ENCODE data around the gene SPARCL1.

SPARCL1 gene

GRCh38 chr4:87532907-87533306, 3.7 kb upstream of the SPARCL1 start:
- no peak for TF ChIP-seq EZH2phosphoT487 (conservative IDR thresholded peaks at IDR 0.05; ENCODE audit: low read length)
- TF ChIP-seq CTCF (IDR thresholded peaks at IDR 0.05; ENCODE audit: insufficient read depth, low read length, poor library complexity, severe bottlenecking): no peak
- H3K27me3 ChIP-seq (ENCODE audit: low read length): no peaks in the 10 kb centered on the region
- H3K4me2 ChIP-seq (ENCODE audit: low read depth, low read length, poor library complexity, severe bottlenecking): no peak overlapping the region
- H3K36me3 ChIP-seq (ENCODE audit: low read length): no peaks in the 10 kb centered on the region
- H3K79me2 ChIP-seq (ENCODE audit: insufficient read depth, low read length): no peaks in the 10 kb centered on the region
- no peaks in the 10 kb centered on the region for H3K9me3 ChIP-seq (ENCODE audit: insufficient read depth, low read length)
- H2AFZ ChIP-seq (ENCODE audit: low read depth, low read length, severe bottlenecking): no peak overlapping the region
- no peak overlapping the region for H3K9ac ChIP-seq (ENCODE audit: low read length)
- H4K20me1 ChIP-seq (ENCODE audit: low read depth, low read length): no peaks in the 10 kb centered on the region
- no peak overlapping the region for H3K27ac ChIP-seq (ENCODE audit: low read depth, low read length)
- H3F3A ChIP-seq (ENCODE audit: insufficient read depth): no peaks in the 10 kb centered on the region
- H3K4me3 ChIP-seq (ENCODE audit: insufficient read depth, low read length, poor library complexity, severe bottlenecking): no peak overlapping the region
- no peaks in the 10 kb centered on the region for H3K9me2 ChIP-seq (replicated peaks; ENCODE audit: insufficient read depth, low read length)

DNA sequence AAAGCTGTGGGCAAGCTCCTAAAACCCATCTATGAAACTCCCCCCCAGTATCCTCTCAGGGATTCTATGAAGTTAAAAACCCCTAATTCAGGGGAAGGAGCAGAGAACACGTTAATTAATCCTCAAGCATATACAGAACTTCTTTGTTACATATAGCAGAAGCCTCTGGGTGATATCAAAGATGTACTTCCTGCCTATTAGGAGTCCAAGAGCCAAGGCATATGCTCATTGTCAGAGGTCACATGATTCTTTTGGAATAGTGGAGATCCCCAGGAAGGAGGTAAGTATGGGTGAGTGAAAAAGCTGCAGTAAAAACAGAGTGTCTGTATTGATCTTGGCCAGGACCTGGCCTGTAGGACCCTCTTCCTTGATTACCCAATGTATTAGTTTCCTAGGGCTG, 2.9 kb upstream of the SPARCL1 start:
- Histone ChIP-seq H3K9ac (ENCODE audit: low read length) (no peak overlapping the region), H3K27ac (ENCODE audit: low read depth, low read length) (no peak overlapping the region), H2AFZ (ENCODE audit: low read depth, low read length, severe bottlenecking) (no peak overlapping the region), H4K20me1 (ENCODE audit: low read depth, low read length) (no peaks in the 10 kb centered on the region), H3K9me3 (ENCODE audit: insufficient read depth, low read length) (no peaks in the 10 kb centered on the region), H3K4me2 (ENCODE audit: low read depth, low read length, poor library complexity, severe bottlenecking) (no peak overlapping the region), H3K36me3 (ENCODE audit: low read length) (no peaks in the 10 kb centered on the region), H3K79me2 (ENCODE audit: insufficient read depth, low read length) (no peaks in the 10 kb centered on the region), H3K9me2 (replicated peaks; ENCODE audit: insufficient read depth, low read length) (no peaks in the 10 kb centered on the region), H3K27me3 (ENCODE audit: low read length) (no peaks in the 10 kb centered on the region), H3K4me3 (ENCODE audit: insufficient read depth, low read length, poor library complexity, severe bottlenecking) (no peak overlapping the region), H3F3A (ENCODE audit: insufficient read depth) (no peaks in the 10 kb centered on the region)
- TF ChIP-seq EZH2phosphoT487 (conservative IDR thresholded peaks at IDR 0.05; ENCODE audit: low read length): no peak
- no peak for TF ChIP-seq CTCF (IDR thresholded peaks at IDR 0.05; ENCODE audit: insufficient read depth, low read length, poor library complexity, severe bottlenecking)

DNA sequence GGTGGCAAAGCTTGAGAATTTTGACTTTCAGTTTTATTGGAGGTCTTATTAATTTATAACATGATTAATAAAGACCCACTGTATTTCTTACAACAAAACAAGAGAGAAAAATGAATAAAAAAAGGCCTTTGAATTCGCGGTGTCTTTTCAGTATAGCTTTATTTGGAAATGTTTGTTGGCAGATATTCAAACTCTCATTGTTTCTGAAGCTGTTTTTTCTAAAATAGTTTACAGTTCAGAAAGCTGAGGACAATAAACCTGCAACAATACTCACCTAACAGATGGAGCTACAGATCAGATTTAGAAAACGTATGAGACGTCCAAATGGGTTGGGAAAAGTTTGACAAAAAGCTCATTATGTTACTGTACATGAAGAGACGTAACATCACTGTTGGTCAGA, 2.4 kb upstream of the SPARCL1 start:
- Histone ChIP-seq H2AFZ (ENCODE audit: low read depth, low read length, severe bottlenecking) (no peak overlapping the region), H3K27me3 (ENCODE audit: low read length) (no peaks in the 10 kb centered on the region), H3K9me3 (ENCODE audit: insufficient read depth, low read length) (no peaks in the 10 kb centered on the region), H3K36me3 (ENCODE audit: low read length) (no peaks in the 10 kb centered on the region), H3K27ac (ENCODE audit: low read depth, low read length) (no peak overlapping the region), H3K9ac (ENCODE audit: low read length) (no peak overlapping the region), H3K4me3 (ENCODE audit: insufficient read depth, low read length, poor library complexity, severe bottlenecking) (no peak overlapping the region), H3F3A (ENCODE audit: insufficient read depth) (no peaks in the 10 kb centered on the region), H3K79me2 (ENCODE audit: insufficient read depth, low read length) (no peaks in the 10 kb centered on the region), H3K4me2 (ENCODE audit: low read depth, low read length, poor library complexity, severe bottlenecking) (no peak overlapping the region), H3K9me2 (replicated peaks; ENCODE audit: insufficient read depth, low read length) (no peaks in the 10 kb centered on the region), H4K20me1 (ENCODE audit: low read depth, low read length) (no peaks in the 10 kb centered on the region)
- TF ChIP-seq EZH2phosphoT487 (conservative IDR thresholded peaks at IDR 0.05; ENCODE audit: low read length) (no peak), CTCF (IDR thresholded peaks at IDR 0.05; ENCODE audit: insufficient read depth, low read length, poor library complexity, severe bottlenecking) (no peak)

GRCh38 chr4:87530868-87531267, 1.7 kb upstream of the SPARCL1 start:
- H3K36me3 ChIP-seq (ENCODE audit: low read length): no peaks in the 10 kb centered on the region
- no peak overlapping the region for H2AFZ ChIP-seq (ENCODE audit: low read depth, low read length, severe bottlenecking)
- no peaks in the 10 kb centered on the region for H3K79me2 ChIP-seq (ENCODE audit: insufficient read depth, low read length)
- no peak for TF ChIP-seq CTCF (IDR thresholded peaks at IDR 0.05; ENCODE audit: insufficient read depth, low read length, poor library complexity, severe bottlenecking)
- H3K4me3 ChIP-seq (ENCODE audit: insufficient read depth, low read length, poor library complexity, severe bottlenecking): no peak overlapping the region
- H3K9me2 ChIP-seq (replicated peaks; ENCODE audit: insufficient read depth, low read length): no peaks in the 10 kb centered on the region
- H3F3A ChIP-seq (ENCODE audit: insufficient read depth): no peaks in the 10 kb centered on the region
- H3K4me2 ChIP-seq (ENCODE audit: low read depth, low read length, poor library complexity, severe bottlenecking): no peak overlapping the region
- no peaks in the 10 kb centered on the region for H4K20me1 ChIP-seq (ENCODE audit: low read depth, low read length)
- no peak overlapping the region for H3K27ac ChIP-seq (ENCODE audit: low read depth, low read length)
- H3K9me3 ChIP-seq (ENCODE audit: insufficient read depth, low read length): no peaks in the 10 kb centered on the region
- H3K9ac ChIP-seq (ENCODE audit: low read length): no peak overlapping the region
- no peaks in the 10 kb centered on the region for H3K27me3 ChIP-seq (ENCODE audit: low read length)

Data from SU-DHL-6 (cell line).